ENCODE measurements around the gene CACNA1G.

Gene CACNA1G

GRCh38 chr17:50590946-50591737, 30.6 kb downstream of the CACNA1G start:
- DNase-seq: no peak

- no peak for DNase-seq
These were observed 32.8 kb downstream of the CACNA1G start for GRCh38 chr17:50593321-50593720.

- DNase-seq: no peak
These were observed 33.8 kb downstream of the CACNA1G start for GRCh38 chr17:50594128-50594823.

GRCh38 chr17:50594892-50595291, 34.4 kb downstream of the CACNA1G start:
- no peak for DNase-seq

GRCh38 chr17:50596191-50597037, 35.9 kb downstream of the CACNA1G start:
- no peak for DNase-seq

GRCh38 chr17:50598487-50598886, 38.0 kb downstream of the CACNA1G start:
- no peak for DNase-seq

GRCh38 chr17:50599606-50600005, 39.1 kb downstream of the CACNA1G start:
- DNase-seq: no peak

GRCh38 chr17:50601823-50602375, 41.4 kb downstream of the CACNA1G start:
- no peak for DNase-seq

- DNase-seq: no peak
These were observed 42.3 kb downstream of the CACNA1G start for GRCh38 chr17:50602836-50603235.

- DNase-seq: no peak
These were observed 42.8 kb downstream of the CACNA1G start for GRCh38 chr17:50603340-50603739.

- DNase-seq: no peak
These were observed 44.0 kb downstream of the CACNA1G start for GRCh38 chr17:50604513-50604912.

- DNase-seq: no peak
These were observed 44.9 kb downstream of the CACNA1G start for GRCh38 chr17:50605429-50605828.

- no peak for DNase-seq
These were observed 47.1 kb downstream of the CACNA1G start for GRCh38 chr17:50607522-50608175.

GRCh38 chr17:50608700-50609379, 48.3 kb downstream of the CACNA1G start:
- no peak for DNase-seq

- no peak for DNase-seq
These were observed 49.0 kb downstream of the CACNA1G start for GRCh38 chr17:50609380-50610074.

GRCh38 chr17:50611634-50612033, 51.1 kb downstream of the CACNA1G start:
- DNase-seq: no peak

- DNase-seq: no peak
These were observed 51.8 kb downstream of the CACNA1G start for GRCh38 chr17:50612281-50612680.

- DNase-seq: no peak
These were observed 52.8 kb downstream of the CACNA1G start for GRCh38 chr17:50613007-50613992.

- no peak for DNase-seq
These were observed 54.0 kb downstream of the CACNA1G start for GRCh38 chr17:50614471-50615051.

- no peak for DNase-seq
These were observed 55.3 kb downstream of the CACNA1G start for GRCh38 chr17:50615828-50616227.
